ENCODE results near the gene CMTM3. TPM values are rescaled to one million over a fixed set of nuclear protein-coding genes. Genes with fewer than 3 reads are reported as not detected.

Gene CMTM3
- total RNA-seq, 1 experiment from 2014 or later: 39.2 TPM

GRCh38 chr16:66639091-66639885 is 34.8 kb downstream of the CMTM3 start:
- Histone ChIP-seq H3K56ac (ENCODE audit: insufficient read length, low read depth, low read length) (no peak overlapping the region), H4K20me1 (ENCODE audit: control insufficient read depth, insufficient read depth, insufficient read length) (no peaks in the 10 kb centered on the region), H4K91ac (ENCODE audit: insufficient read length, low read depth, low read length) (no peak overlapping the region), H3K18ac (ENCODE audit: insufficient read length, low read depth, low read length) (no peak overlapping the region), H2BK120ac (ENCODE audit: low read depth, low read length, poor library complexity, severe bottlenecking) (no peak overlapping the region), H2BK12ac (ENCODE audit: insufficient read length, low read depth, low read length) (no peak overlapping the region), H4K5ac (ENCODE audit: insufficient read length, low read depth, low read length) (no peak overlapping the region), H3K4ac (ENCODE audit: low read depth, low read length) (no peak overlapping the region), H3K27ac (ENCODE audit: insufficient read length, low read depth, low read length) (no peak overlapping the region), H3K27me3 (ENCODE audit: insufficient read depth, low read length) (no peaks in the 10 kb centered on the region), H3K79me2 (ENCODE audit: insufficient read depth, low read length) (no peaks in the 10 kb centered on the region; the same call in 1 of the 2 replicates), H3K9me3 (ENCODE audit: control insufficient read depth, low read depth, low read length) (no peaks in the 10 kb centered on the region), H3K23me2 (ENCODE audit: insufficient read length, low read depth, low read length, poor library complexity, severe bottlenecking) (no peaks in the 10 kb centered on the region), H3T11ph (ENCODE audit: low read length) (no peak overlapping the region), H3K79me1 (ENCODE audit: insufficient read depth, low read depth, low read length, poor library complexity, severe bottlenecking) (no peaks in the 10 kb centered on the region), H2AFZ (ENCODE audit: low read length) (no peak overlapping the region), H3K4me2 (ENCODE audit: insufficient read depth, insufficient read length, low read length) (peak overlapping the region; percentile 14), H3K23ac (ENCODE audit: insufficient read length, low read depth, low read length) (no peak overlapping the region), H3K14ac (ENCODE audit: insufficient read depth, low read length) (no peak overlapping the region), H2BK20ac (ENCODE audit: low read depth, low read length, poor library complexity, severe bottlenecking) (no peak overlapping the region), H3K9ac (ENCODE audit: extremely low read depth, insufficient read length, low read length) (no peak overlapping the region), H4K8ac (replicated peaks; ENCODE audit: insufficient read length, low read depth, low read length) (no peak overlapping the region), H2BK15ac (ENCODE audit: low read depth, low read length) (no peak overlapping the region), H3K4me1 (ENCODE audit: insufficient read depth, low read length) (peaks cover 3% of the 10 kb centered on the region; the same call in 1 of the 2 replicates), H2BK5ac (ENCODE audit: insufficient read length, low read length) (no peak overlapping the region), H2AK5ac (ENCODE audit: insufficient read length, low read length) (no peak overlapping the region)
- DNase-seq: no peak
- Mint-ChIP-seq H3K27ac (peak overlapping the region; percentile 68 to 92 (median 85)), H3K4me1 (peaks cover 27% of the 10 kb centered on the region in 2 experiments), H3K4me3 (no peak overlapping the region), H3K9me3 (no peaks in the 10 kb centered on the region; a peak in 1 of 5 replicates), H3K36me3 (ENCODE audit: insufficient read depth in 1 of 3, low read depth in 3 of 3) (peaks cover 3 to 15% (median 12%) of the 10 kb centered on the region in 3 experiments), H3K27me3 (ENCODE audit: low read depth) (no peaks in the 10 kb centered on the region)
- WGBS (ENCODE audit: extremely low coverage, insufficient read length, low lambda C conversion rate): 100% methylated on average over 1 of the region's 6 CpGs
- TF ChIP-seq, protein P1, sequence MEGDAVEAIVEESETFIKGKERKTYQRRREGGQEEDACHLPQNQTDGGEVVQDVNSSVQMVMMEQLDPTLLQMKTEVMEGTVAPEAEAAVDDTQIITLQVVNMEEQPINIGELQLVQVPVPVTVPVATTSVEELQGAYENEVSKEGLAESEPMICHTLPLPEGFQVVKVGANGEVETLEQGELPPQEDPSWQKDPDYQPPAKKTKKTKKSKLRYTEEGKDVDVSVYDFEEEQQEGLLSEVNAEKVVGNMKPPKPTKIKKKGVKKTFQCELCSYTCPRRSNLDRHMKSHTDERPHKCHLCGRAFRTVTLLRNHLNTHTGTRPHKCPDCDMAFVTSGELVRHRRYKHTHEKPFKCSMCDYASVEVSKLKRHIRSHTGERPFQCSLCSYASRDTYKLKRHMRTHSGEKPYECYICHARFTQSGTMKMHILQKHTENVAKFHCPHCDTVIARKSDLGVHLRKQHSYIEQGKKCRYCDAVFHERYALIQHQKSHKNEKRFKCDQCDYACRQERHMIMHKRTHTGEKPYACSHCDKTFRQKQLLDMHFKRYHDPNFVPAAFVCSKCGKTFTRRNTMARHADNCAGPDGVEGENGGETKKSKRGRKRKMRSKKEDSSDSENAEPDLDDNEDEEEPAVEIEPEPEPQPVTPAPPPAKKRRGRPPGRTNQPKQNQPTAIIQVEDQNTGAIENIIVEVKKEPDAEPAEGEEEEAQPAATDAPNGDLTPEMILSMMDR (conservative IDR thresholded peaks at IDR 0.05): no peak
